ENCODE measurements around the gene MICU1.

The MICU1 gene

DNA sequence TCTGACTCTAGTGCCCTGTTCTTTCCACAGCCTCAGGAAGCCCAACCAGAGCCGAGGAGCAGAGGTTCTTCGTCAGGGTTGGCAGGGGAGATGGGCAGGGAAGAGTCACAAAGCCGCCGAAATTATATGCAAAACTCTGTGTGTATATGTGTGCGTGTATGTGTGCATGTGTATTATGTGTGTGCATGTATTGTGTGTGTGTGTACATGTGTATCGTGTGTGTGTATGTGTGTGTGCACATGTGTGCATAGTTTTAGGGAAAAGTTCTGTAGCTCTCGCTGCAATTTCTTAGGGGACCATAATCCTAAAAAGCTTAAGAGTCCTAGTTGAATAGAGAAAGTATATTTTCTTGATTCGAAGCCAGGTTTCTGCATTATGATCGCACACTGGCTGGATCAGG lies 288.2 kb downstream of the MICU1 start:
- no peak overlapping the region for H3K4me3 ChIP-seq (ENCODE audit: low read depth, low read length)
- TF ChIP-seq, protein P1, sequence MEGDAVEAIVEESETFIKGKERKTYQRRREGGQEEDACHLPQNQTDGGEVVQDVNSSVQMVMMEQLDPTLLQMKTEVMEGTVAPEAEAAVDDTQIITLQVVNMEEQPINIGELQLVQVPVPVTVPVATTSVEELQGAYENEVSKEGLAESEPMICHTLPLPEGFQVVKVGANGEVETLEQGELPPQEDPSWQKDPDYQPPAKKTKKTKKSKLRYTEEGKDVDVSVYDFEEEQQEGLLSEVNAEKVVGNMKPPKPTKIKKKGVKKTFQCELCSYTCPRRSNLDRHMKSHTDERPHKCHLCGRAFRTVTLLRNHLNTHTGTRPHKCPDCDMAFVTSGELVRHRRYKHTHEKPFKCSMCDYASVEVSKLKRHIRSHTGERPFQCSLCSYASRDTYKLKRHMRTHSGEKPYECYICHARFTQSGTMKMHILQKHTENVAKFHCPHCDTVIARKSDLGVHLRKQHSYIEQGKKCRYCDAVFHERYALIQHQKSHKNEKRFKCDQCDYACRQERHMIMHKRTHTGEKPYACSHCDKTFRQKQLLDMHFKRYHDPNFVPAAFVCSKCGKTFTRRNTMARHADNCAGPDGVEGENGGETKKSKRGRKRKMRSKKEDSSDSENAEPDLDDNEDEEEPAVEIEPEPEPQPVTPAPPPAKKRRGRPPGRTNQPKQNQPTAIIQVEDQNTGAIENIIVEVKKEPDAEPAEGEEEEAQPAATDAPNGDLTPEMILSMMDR (IDR thresholded peaks at IDR 0.05; ENCODE audit: low read depth, low read length) = no peak

DNA sequence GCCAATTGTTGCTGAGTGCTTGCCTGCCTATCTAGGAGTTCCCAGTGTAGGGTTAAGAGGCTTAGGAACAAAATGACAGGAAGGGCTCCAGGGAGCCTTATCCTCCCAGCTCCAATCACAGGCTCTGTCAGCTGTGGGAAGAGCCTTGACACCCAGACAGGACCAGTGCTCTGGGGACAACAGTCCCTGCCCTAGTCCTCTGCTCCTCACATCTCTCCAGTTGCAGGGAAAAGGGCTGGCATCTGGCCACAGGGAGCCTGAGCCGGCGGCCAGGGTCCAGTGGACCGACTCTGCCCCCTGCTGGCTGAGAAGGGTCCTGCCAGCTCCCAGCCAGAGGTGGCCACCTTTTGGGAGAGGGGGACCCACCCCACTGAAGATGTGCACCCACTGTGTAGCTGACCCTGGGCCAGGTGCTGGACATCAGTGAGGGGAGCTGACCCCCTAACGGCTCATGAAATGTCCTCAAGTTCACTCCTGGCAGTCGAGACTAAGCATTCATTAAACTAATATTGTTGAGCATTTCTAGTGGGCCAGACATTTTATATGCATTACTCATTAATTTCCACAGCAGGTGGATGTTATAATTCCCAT lies 288.7 kb downstream of the MICU1 start:
- no peak overlapping the region for H3K4me3 ChIP-seq (ENCODE audit: low read depth, low read length)
- TF ChIP-seq, protein P1 (IDR thresholded peaks at IDR 0.05; ENCODE audit: low read depth, low read length) = peak; percentile 91

GRCh38 chr10:72336259-72337038 lies 289.4 kb downstream of the MICU1 start:
- H3K4me3 ChIP-seq (ENCODE audit: low read depth, low read length) = no peak overlapping the region
- TF ChIP-seq, protein P1 (IDR thresholded peaks at IDR 0.05; ENCODE audit: low read depth, low read length) = no peak

DNA sequence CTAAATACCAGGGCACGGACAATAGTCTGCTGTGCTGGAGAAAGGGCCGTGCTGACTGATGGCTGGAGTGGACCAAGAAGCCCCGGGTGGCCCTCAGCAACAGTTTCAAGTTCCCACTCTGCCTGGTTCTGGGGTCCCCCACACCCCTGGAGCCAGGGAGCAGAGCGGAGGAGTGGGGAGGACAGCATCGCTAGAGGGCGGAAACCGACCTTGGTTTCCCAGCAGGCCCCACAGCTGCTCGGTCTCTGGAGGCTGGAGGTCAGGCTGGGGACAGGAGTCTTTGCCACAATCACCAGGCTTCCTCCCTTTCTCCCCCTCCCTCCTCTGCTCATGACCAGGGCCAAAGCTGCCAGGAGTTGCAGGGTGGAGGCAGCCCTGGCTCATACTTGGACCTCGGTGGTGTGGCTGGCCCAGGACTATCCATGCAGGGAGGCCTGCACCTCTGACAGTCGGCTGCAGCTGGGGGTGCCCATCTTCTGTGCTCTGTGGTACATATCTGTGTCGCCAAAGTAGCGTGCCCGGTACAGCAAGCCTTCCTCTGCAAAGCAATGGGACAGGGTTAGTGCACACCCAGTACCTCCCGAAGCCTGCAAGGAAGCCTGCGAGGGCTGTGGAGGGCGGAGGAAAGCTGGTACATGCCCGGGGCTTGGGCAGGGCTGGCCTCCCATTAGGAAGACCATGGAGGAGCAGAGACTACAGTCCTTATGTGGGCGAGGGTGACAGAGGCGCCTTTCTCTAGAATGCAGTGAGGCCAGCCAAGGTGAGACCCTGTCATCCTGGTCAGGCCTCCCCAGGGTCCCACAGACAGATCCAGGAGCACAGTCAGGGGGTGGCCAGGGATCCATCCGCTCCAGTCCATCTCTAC lies 290.3 kb downstream of the MICU1 start:
- no peak overlapping the region for H3K4me3 ChIP-seq (ENCODE audit: low read depth, low read length)
- TF ChIP-seq, protein P1 (IDR thresholded peaks at IDR 0.05; ENCODE audit: low read depth, low read length) = no peak

GRCh38 chr10:72334825-72335393 lies 291.0 kb downstream of the MICU1 start:
- H3K4me3 ChIP-seq (ENCODE audit: low read depth, low read length) = no peak overlapping the region
- TF ChIP-seq, protein P1 (IDR thresholded peaks at IDR 0.05; ENCODE audit: low read depth, low read length) = no peak

DNA sequence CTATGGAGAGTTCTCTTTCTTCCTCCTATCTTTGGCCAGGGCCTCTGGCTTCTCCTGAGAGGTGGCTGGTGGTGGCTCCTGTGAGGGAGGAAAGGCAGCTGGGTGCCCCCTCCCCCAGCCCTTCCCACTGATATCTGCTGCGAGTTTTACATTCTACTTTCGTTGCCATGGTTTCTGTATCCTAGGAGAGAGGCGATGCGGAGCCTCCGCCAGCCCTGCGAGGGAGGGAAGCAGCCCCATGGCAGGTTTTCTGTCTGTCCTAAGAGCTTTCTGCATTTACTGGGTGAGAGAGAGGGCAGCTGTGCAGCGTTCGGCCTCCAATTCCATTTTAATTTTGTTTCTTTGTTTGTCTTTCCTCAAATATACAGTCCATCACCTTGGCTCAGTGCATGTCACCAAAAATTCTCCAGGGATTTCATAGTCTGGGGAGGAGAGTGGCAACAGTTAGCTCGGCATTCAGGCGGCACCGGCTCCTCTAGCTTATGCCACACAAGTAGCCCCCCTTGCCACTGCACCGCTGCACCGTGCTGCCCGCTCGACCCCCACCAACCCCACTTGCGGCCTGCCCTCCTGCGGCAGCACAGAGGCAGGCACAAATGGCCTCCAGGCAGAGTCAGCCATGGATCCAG lies 291.6 kb downstream of the MICU1 start:
- H3K4me3 ChIP-seq (ENCODE audit: low read depth, low read length) = no peak overlapping the region
- TF ChIP-seq, protein P1 (IDR thresholded peaks at IDR 0.05; ENCODE audit: low read depth, low read length) = no peak
